Suprapubic skin (tissue), 3 donors: Measurements from ENCODE around the gene CA7.

Experiments used
- EP300 ChIP-seq: sonication (generic); formaldehyde crosslinking; IDR thresholded peaks from one replicate; pipeline ENCODE4 v1.6.1; 2017; ENCODE audit warnings: antibody characterized with exemption
- POLR2A ChIP-seq, 2 donors: fragments of 450-650 bp; IDR thresholded peaks; one replicate each; pipeline ENCODE4 v1.6.1; 2017; ENCODE audit warnings: antibody characterized with exemption in 2 of 2, mild to moderate bottlenecking in 2 of 2, moderate library complexity in 2 of 2
- TF ChIP-seq, protein P1 (sequence below), 2 donors: fragments of 200-600 bp in 1 of 2; fragments of 450-650 bp in 1 of 2; sonication (generic) in 1 of 2; IDR thresholded peaks; one replicate each; pipeline ENCODE4 v1.5.1; 2016 to 2019; ENCODE audit warnings: antibody characterized with exemption in 2 of 2, mild to moderate bottlenecking in 1 of 2, moderate library complexity in 1 of 2

DNA sequence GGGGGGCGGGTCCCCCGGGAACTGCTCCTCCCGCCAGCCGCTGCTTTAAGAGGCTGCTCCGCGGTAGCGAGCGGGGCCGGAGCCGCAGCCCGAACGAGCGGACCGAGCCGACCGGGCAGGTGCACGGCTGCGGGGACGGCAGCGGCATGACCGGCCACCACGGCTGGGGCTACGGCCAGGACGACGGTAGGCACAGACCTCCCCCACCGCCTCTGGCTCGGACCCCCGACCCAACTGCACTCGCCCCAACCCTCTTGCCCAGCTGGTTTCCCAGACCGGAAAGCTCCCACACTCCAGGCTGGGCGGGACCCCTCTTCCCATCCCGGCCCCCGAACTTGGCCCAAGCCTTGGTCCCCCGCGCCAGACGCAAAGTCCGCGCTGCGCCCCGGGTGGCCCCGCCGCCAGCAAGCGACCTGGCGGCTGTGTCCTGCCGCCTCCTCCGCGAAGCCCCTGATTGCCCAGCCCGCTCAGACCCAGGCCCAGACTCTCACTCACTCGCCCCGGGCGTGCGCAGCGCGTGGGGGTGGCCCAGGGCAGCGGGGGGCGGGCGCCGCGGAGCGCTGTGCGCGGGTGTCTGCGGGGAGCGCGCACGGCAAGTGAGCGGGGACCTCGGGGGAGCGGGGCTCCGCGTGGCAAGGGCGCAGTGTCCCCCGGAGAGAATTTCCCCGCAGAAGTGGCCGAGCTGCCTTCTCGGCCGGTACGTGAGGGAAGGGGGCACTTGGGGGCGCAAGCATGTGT, at the start of gene CA7:
- TF ChIP-seq, protein P1, sequence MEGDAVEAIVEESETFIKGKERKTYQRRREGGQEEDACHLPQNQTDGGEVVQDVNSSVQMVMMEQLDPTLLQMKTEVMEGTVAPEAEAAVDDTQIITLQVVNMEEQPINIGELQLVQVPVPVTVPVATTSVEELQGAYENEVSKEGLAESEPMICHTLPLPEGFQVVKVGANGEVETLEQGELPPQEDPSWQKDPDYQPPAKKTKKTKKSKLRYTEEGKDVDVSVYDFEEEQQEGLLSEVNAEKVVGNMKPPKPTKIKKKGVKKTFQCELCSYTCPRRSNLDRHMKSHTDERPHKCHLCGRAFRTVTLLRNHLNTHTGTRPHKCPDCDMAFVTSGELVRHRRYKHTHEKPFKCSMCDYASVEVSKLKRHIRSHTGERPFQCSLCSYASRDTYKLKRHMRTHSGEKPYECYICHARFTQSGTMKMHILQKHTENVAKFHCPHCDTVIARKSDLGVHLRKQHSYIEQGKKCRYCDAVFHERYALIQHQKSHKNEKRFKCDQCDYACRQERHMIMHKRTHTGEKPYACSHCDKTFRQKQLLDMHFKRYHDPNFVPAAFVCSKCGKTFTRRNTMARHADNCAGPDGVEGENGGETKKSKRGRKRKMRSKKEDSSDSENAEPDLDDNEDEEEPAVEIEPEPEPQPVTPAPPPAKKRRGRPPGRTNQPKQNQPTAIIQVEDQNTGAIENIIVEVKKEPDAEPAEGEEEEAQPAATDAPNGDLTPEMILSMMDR (IDR thresholded peaks at IDR 0.05), result no peak
- TF ChIP-seq EP300, result no peak
- TF ChIP-seq POLR2A (IDR thresholded peaks at IDR 0.05), result no peak
